MCF 10A (cell line): Measurements from ENCODE around the gene CEP131. TPM values are rescaled to one million over a fixed set of nuclear protein-coding genes. Genes with fewer than 3 reads are reported as not detected.

ENCODE experiments used
- BruUV-seq: library from RNA; stranded (reverse); fragments of 400-500 nt; replicated peaks from 2 replicates; lab custom pipeline; 2021; lab: Mats Ljungman, UMichigan
- CTCF ChIA-PET: fragments of 300-600 bp; sonication (Branson Sonifier 250); formaldehyde crosslinking; extraction: SDS; loops from one replicate; lab custom pipeline; 2021; ENCODE audit warnings: antibody characterized with exemption, inconsistent platforms; lab: Yijun Ruan, JAX
- POLR2A ChIA-PET: fragments of 300-600, 350-650 bp; sonication (Branson Sonifier 250); formaldehyde crosslinking; extraction: SDS; loops from one replicate; lab custom pipeline; 2020; ENCODE audit warnings: antibody characterized with exemption, inconsistent platforms; lab: Yijun Ruan, JAX
- DNase-seq: peaks from one replicate; pipeline ENCODE4 v3.0.0-alpha.2; 2018; ENCODE audit not compliant: unreplicated experiment
- H3K27ac Mint-ChIP-seq: one replicate; pipeline ENCODE4 v1.8.0; 2022; ENCODE audit warnings: mild to moderate bottlenecking, low read depth, mixed read lengths; ENCODE audit not compliant: unreplicated experiment
- H3K27me3 Mint-ChIP-seq: one replicate; pipeline ENCODE4 v1.8.0; 2022; ENCODE audit warnings: mixed read lengths; ENCODE audit not compliant: insufficient read depth, unreplicated experiment
- H3K36me3 Mint-ChIP-seq: one replicate; pipeline ENCODE4 v1.8.0; 2022; ENCODE audit warnings: mild to moderate bottlenecking, moderate library complexity, mixed read lengths; ENCODE audit not compliant: insufficient read depth, unreplicated experiment
- H3K4me1 Mint-ChIP-seq: one replicate; pipeline ENCODE4 v1.8.0; 2022; ENCODE audit warnings: mixed read lengths; ENCODE audit not compliant: insufficient read depth, unreplicated experiment
- H3K4me3 Mint-ChIP-seq: one replicate; pipeline ENCODE4 v1.8.0; 2022; ENCODE audit warnings: mild to moderate bottlenecking, moderate library complexity, mixed read lengths; ENCODE audit not compliant: unreplicated experiment
- H3K9me3 Mint-ChIP-seq: one replicate; pipeline ENCODE4 v1.8.0; 2022; ENCODE audit warnings: mixed read lengths; ENCODE audit not compliant: unreplicated experiment
- intact Hi-C: fragments of 100-400 bp; cut with micrococcal nuclease; formaldehyde crosslinking; loops from 2 replicates; pipeline ENCODE4 v1.14.1; 2022
- total RNA-seq: library from RNA; stranded (reverse); gene quantifications from 2 replicates; pipeline ENCODE4 v1.2.3, GENCODE V29; 2022
- TF ChIP-seq, protein P1 (sequence below): fragments of 200-600 bp; IDR thresholded peaks from one replicate; pipeline ENCODE4 v1.8.0; 2022; ENCODE audit warnings: antibody characterized with exemption, mild to moderate bottlenecking; ENCODE audit not compliant: unreplicated experiment

Gene CEP131
- total RNA-seq, 1 experiment from 2014 or later, result 9.5 TPM

DNA sequence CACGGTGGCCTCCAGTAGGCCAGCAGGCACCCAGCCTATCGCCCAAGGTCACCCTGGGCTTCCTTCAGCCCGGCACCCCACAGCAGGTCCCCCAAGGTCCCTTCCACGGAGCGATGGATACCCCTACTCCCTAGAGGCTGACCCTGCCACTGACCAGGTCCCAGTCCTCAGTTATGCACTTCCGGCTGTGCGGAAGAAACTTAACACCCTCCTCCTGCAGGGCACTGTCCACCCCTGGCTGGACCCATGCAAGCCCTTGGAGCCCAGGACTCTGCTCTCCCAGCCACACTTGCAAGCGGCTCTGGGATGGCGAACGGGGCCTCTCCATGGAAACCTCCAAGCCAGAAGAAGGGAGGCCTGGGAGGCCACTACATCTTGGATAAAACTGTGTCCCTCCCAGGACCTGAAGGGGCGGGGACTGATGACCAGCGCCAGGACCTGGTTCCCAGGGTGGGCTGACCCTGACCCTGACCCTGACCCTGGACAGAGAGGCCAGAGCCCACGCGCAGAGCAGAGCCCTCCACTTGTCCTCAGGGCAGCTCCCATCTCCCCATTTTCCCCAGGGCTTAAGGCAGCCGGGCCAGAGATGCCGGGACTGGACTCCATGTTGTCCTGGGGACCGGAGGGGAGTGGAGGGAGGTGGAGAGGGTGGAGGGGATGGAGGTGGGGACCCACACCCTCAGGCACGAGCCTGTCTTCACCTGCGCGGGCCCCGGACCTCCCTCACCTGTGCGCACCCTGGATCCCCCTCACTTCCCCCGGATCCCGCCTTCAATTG, 734 bp downstream of the CEP131 start:
- intact Hi-C loops, result no loop called here
- TF ChIP-seq, protein P1, sequence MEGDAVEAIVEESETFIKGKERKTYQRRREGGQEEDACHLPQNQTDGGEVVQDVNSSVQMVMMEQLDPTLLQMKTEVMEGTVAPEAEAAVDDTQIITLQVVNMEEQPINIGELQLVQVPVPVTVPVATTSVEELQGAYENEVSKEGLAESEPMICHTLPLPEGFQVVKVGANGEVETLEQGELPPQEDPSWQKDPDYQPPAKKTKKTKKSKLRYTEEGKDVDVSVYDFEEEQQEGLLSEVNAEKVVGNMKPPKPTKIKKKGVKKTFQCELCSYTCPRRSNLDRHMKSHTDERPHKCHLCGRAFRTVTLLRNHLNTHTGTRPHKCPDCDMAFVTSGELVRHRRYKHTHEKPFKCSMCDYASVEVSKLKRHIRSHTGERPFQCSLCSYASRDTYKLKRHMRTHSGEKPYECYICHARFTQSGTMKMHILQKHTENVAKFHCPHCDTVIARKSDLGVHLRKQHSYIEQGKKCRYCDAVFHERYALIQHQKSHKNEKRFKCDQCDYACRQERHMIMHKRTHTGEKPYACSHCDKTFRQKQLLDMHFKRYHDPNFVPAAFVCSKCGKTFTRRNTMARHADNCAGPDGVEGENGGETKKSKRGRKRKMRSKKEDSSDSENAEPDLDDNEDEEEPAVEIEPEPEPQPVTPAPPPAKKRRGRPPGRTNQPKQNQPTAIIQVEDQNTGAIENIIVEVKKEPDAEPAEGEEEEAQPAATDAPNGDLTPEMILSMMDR, result no peak
- Mint-ChIP-seq H3K9me3 (no peaks in the 10 kb centered on the region), H3K4me3 (peak overlapping the region; percentile 58), H3K36me3 (no peaks in the 10 kb centered on the region), H3K27ac (no peak overlapping the region), H3K27me3 (no peaks in the 10 kb centered on the region), H3K4me1 (peaks cover 12% of the 10 kb centered on the region)
- DNase-seq, result no peak
- POLR2A ChIA-PET, result interaction anchor here (0.6 to 1.8 kb wide), 8 partner anchors 11 to 185 kb away, joined by 3 to 15 read pairs (median 3); partner anchors contain the start of genes NDUFAF8 and TEPSIN
- BruUV-seq, result no TSS peak
- CTCF ChIA-PET, result interaction anchor here (0.6 kb wide), 1 partner anchor 17 kb away, joined by 3 read pairs; the partner anchor contains the start of genes NDUFAF8 and TEPSIN

DNA sequence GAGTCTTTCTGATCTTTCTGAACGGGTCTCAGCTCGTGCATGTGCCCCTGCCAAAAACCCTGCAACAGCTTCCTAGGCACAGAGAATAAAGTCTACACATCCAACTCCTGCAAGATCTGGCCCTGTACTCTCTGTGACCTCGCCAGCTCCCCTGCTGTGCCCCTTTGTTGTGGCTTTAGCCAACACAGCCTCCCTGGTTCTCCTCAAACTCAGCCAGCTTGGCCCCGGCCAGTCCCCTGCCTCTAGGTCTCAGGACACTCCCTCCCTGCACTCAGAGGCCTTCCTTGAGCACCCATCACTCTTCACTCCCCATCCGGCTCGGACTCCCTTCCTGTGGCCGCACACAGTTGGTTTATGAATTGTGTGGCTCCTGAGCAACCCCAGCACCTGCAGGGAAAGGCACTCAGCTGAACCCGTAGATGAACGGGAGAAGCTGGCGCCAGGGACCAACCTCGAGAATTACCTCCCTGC, 1.4 kb downstream of the CEP131 start:
- Mint-ChIP-seq H3K27ac (no peak overlapping the region), H3K4me1 (peaks cover 12% of the 10 kb centered on the region), H3K9me3 (no peaks in the 10 kb centered on the region), H3K36me3 (no peaks in the 10 kb centered on the region), H3K27me3 (no peaks in the 10 kb centered on the region), H3K4me3 (peak overlapping the region; percentile 58)
- ChIA-PET CTCF (no interaction called here), POLR2A (interaction anchor here (0.6 to 1.8 kb wide), 3 partner anchors 14 to 105 kb away, joined by 3 to 5 read pairs (median 3); partner anchors contain the start of genes NDUFAF8 and TEPSIN)
- no peak for DNase-seq
- intact Hi-C loops, result no loop called here
- TF ChIP-seq, protein P1, result no peak
- no TSS peak for BruUV-seq

- ChIA-PET CTCF (interaction anchor here (0.6 to 1.3 kb wide), 4 partner anchors 21 to 810 kb away, joined by 3 to 4 read pairs (median 3); no protein-coding TSS in a partner anchor), POLR2A (interaction anchor here (0.6 kb wide), 1 partner anchor 10 kb away, joined by 5 read pairs; no protein-coding TSS in a partner anchor)
- Mint-ChIP-seq H3K27me3 (no peaks in the 10 kb centered on the region), H3K36me3 (no peaks in the 10 kb centered on the region), H3K4me3 (no peak overlapping the region), H3K9me3 (no peaks in the 10 kb centered on the region), H3K27ac (no peak overlapping the region), H3K4me1 (peaks cover 12% of the 10 kb centered on the region)
- TF ChIP-seq, protein P1, result no peak
- intact Hi-C loops, result no loop called here
- BruUV-seq, result no TSS peak
- DNase-seq, result no peak
These were observed 3.1 kb downstream of the CEP131 start for GRCh38 chr17:81219476-81220180.
